Measurements from ENCODE around the gene MARCO. TPM values are rescaled to one million over a fixed set of nuclear protein-coding genes. Genes with fewer than 3 reads are reported as not detected.

The MARCO gene
- polyA plus RNA-seq, 1 of the 3 experiments (the other 2 are of a cell fraction): not detected

- no peaks in the 10 kb centered on the region for H3K79me2 ChIP-seq (ENCODE audit: insufficient read depth)
- no peaks in the 10 kb centered on the region for H3K4me1 ChIP-seq (ENCODE audit: control insufficient read depth in 1 of 2, insufficient read depth in 2 of 2, low read depth in 1 of 2, low read length in 1 of 2)
- H4K20me1 ChIP-seq (ENCODE audit: insufficient read depth): no peaks in the 10 kb centered on the region
- CTCF ChIA-PET: interaction anchor here (0.6 kb wide), 1 partner anchor 9 kb away, joined by 3 read pairs; no protein-coding TSS in a partner anchor
- TF ChIP-seq RXRA (IDR thresholded peaks at IDR 0.05; ENCODE audit: borderline replicate concordance, low read depth) (no peak), EP300 (IDR thresholded peaks at IDR 0.05; ENCODE audit: borderline replicate concordance in 1 of 2, low read depth in 1 of 2, low read length in 1 of 2) (no peak), REST (IDR thresholded peaks at IDR 0.05; ENCODE audit: low read depth, low read length) (no peak), SMC3 (IDR thresholded peaks at IDR 0.05; ENCODE audit: low read depth, low read length) (no peak), GABPA (IDR thresholded peaks at IDR 0.05; ENCODE audit: low read depth) (no peak), RFX5 (IDR thresholded peaks at IDR 0.05; ENCODE audit: low read length) (no peak)
- TF ChIP-seq, protein P1, sequence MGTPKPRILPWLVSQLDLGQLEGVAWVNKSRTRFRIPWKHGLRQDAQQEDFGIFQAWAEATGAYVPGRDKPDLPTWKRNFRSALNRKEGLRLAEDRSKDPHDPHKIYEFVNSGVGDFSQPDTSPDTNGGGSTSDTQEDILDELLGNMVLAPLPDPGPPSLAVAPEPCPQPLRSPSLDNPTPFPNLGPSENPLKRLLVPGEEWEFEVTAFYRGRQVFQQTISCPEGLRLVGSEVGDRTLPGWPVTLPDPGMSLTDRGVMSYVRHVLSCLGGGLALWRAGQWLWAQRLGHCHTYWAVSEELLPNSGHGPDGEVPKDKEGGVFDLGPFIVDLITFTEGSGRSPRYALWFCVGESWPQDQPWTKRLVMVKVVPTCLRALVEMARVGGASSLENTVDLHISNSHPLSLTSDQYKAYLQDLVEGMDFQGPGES (IDR thresholded peaks at IDR 0.05; ENCODE audit: low read depth, low read length): no peak
- no peak overlapping the region for H2AFZ ChIP-seq (ENCODE audit: low read depth)
- no peak overlapping the region for H3K9ac ChIP-seq
- DNase-seq: no peak
- no peaks in the 10 kb centered on the region for H3K36me3 ChIP-seq (replicated peaks in 1 of 2; ENCODE audit: control insufficient read depth in 1 of 2, insufficient read depth in 2 of 2, low read length in 1 of 2)
- H3K27ac ChIP-seq (ENCODE audit: low read depth in 2 of 2, low read length in 1 of 2): no peak overlapping the region
- H3K4me3 ChIP-seq (ENCODE audit: low read depth in 2 of 2, low read length in 1 of 2): no peak overlapping the region
- no peaks in the 10 kb centered on the region for H3K9me3 ChIP-seq
- no peak overlapping the region for H3K4me2 ChIP-seq
- no peaks in the 10 kb centered on the region; the same call in 1 of the 2 replicates for H3K27me3 ChIP-seq (ENCODE audit: insufficient read depth)
- H3K9me2 ChIP-seq: no peaks in the 10 kb centered on the region
- WGBS (ENCODE audit: low lambda C conversion rate): 34% methylated on average over 4 of the region's 4 CpGs
- POLR2A ChIA-PET: no interaction called here
- no peaks in the 10 kb centered on the region for H3F3A ChIP-seq (replicated peaks; ENCODE audit: insufficient read depth)
Observed at GRCh38 chr2:118973542-118973951, 31.6 kb downstream of the MARCO start.

DNA sequence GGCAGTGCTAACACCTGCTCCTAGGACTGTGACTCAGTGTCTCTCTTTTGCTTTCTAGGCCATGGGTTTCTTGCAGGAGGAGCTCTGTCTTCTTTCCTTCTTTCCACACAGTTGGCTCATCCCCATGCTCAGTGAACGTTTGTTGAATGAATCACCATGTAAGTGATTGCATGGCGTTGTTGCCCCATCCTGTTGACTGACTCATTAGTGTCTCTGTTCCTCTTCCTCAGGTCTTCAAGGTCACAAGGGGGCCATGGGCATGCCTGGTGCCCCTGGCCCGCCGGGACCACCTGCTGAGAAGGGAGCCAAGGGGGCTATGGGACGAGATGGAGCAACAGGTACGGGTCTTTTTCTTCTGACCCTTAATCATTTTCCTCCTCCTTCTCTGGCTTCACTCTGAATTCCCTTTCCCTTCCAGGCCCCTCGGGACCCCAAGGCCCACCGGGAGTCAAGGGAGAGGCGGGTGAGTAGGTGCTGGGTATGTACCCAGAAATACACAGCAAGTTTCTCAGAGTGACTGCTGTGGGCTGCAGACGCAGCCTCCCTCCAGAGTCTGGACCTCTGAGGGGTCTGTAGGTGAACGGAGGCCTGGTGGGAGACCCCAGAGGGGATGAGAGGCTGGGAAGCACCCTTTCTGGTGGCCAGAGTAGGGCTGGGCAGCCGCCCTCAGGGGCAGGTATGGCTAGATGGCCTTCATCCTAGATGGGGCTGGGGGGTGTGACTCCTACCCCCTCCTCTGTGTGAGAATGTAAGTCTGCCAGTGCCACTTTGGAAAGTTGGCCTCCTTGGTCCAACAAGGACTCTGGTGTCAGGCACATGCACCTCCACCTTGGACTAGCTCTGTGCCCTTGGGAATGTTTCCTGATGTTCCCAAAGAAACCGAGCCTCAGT is 32.4 kb downstream of the MARCO start:
- ChIA-PET CTCF (interaction anchor here (0.6 kb wide), 1 partner anchor 8 kb away, joined by 3 read pairs; no protein-coding TSS in a partner anchor), POLR2A (no interaction called here)
- Histone ChIP-seq H2AFZ (ENCODE audit: low read depth) (no peak overlapping the region), H3K9me3 (no peaks in the 10 kb centered on the region), H3F3A (replicated peaks; ENCODE audit: insufficient read depth) (no peaks in the 10 kb centered on the region), H3K9me2 (no peaks in the 10 kb centered on the region), H3K79me2 (ENCODE audit: insufficient read depth) (no peaks in the 10 kb centered on the region), H3K36me3 (replicated peaks in 1 of 2; ENCODE audit: control insufficient read depth in 1 of 2, insufficient read depth in 2 of 2, low read length in 1 of 2) (no peaks in the 10 kb centered on the region), H3K27ac (ENCODE audit: low read depth in 2 of 2, low read length in 1 of 2) (no peak overlapping the region), H3K27me3 (ENCODE audit: insufficient read depth) (no peaks in the 10 kb centered on the region; the same call in 1 of the 2 replicates), H3K4me2 (no peak overlapping the region), H4K20me1 (ENCODE audit: insufficient read depth) (no peaks in the 10 kb centered on the region), H3K4me3 (ENCODE audit: low read depth in 2 of 2, low read length in 1 of 2) (no peak overlapping the region), H3K4me1 (ENCODE audit: control insufficient read depth in 1 of 2, insufficient read depth in 2 of 2, low read depth in 1 of 2, low read length in 1 of 2) (no peaks in the 10 kb centered on the region), H3K9ac (no peak overlapping the region)
- TF ChIP-seq FOXJ3 (CRISPR knock-in tag; IDR thresholded peaks at IDR 0.05): no peak
- TF ChIP-seq ELF1 (IDR thresholded peaks at IDR 0.05): no peak
- no peak for TF ChIP-seq GABPA (IDR thresholded peaks at IDR 0.05; ENCODE audit: low read depth)
- no peak for TF ChIP-seq GATA2 (CRISPR knock-in tag; IDR thresholded peaks at IDR 0.05)
- no peak for TF ChIP-seq POLR2AphosphoS5 (IDR thresholded peaks at IDR 0.05; ENCODE audit: low read depth, low read length)
- TF ChIP-seq SMC3 (IDR thresholded peaks at IDR 0.05; ENCODE audit: low read depth, low read length): no peak
- no peak for TF ChIP-seq TCF12 (IDR thresholded peaks at IDR 0.05)
- TF ChIP-seq NFIC (IDR thresholded peaks at IDR 0.05; ENCODE audit: borderline replicate concordance): no peak
- TF ChIP-seq TEAD4 (IDR thresholded peaks at IDR 0.05; ENCODE audit: borderline replicate concordance, insufficient read depth): no peak
- no peak for TF ChIP-seq CTCF (IDR thresholded peaks at IDR 0.05)
- no peak for TF ChIP-seq FOSL2 (IDR thresholded peaks at IDR 0.05; ENCODE audit: borderline replicate concordance, low read depth)
- WGBS (ENCODE audit: low lambda C conversion rate): 1% methylated on average over 11 of the region's 13 CpGs
- DNase-seq: no peak

Data from SK-N-SH (cell line).